HFF-Myc (cell line): ENCODE results near the gene VASP.

ENCODE experiments used
- DNase-seq: peaks from one replicate; pipeline ENCODE4 v3.0.0-alpha.2; 2011; ENCODE audit warnings: low read depth; ENCODE audit errors: extremely low read depth
- H3K4me3 ChIP-seq: replicated peaks from 2 replicates; pipeline ENCODE4 v1.5.1; 2011; ENCODE audit warnings: low read depth, mild to moderate bottlenecking, control low read depth, low read length
- TF ChIP-seq, protein P1 (sequence below): IDR thresholded peaks from 2 replicates; pipeline ENCODE4 v1.5.1; 2012; ENCODE audit warnings: mild to moderate bottlenecking, low read depth, low read length, control low read depth; ENCODE audit errors: missing control alignments

Gene VASP

DNA sequence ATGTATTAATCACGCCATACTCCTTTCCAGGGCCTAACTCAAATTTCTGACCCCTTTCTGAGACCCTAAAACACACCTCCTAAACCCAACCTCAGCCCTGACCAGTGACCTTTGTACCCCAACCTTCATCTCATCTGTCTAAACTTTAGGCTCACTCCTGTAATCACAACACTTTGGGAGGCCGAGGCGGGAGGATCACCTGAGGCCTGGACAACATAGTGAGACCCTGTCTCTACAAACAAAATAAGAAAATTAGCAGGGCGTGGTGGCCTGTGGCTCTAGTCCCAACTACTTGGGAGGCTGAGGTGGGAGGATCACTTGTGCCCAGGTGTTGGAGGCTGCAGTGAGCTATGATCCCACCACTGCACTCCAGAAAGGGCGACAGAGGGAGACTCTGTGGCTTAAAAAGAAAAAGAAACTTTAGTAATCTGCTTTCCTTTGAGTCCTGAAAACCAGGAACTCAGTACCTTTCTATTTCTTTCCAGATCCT lies 15.1 kb upstream of the VASP start:
- peak overlapping the region; percentile 52 for H3K4me3 ChIP-seq
- TF ChIP-seq, protein P1, sequence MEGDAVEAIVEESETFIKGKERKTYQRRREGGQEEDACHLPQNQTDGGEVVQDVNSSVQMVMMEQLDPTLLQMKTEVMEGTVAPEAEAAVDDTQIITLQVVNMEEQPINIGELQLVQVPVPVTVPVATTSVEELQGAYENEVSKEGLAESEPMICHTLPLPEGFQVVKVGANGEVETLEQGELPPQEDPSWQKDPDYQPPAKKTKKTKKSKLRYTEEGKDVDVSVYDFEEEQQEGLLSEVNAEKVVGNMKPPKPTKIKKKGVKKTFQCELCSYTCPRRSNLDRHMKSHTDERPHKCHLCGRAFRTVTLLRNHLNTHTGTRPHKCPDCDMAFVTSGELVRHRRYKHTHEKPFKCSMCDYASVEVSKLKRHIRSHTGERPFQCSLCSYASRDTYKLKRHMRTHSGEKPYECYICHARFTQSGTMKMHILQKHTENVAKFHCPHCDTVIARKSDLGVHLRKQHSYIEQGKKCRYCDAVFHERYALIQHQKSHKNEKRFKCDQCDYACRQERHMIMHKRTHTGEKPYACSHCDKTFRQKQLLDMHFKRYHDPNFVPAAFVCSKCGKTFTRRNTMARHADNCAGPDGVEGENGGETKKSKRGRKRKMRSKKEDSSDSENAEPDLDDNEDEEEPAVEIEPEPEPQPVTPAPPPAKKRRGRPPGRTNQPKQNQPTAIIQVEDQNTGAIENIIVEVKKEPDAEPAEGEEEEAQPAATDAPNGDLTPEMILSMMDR: no peak
- no peak for DNase-seq

- H3K4me3 ChIP-seq: peak overlapping the region; percentile 52
- DNase-seq: no peak
- TF ChIP-seq, protein P1: no peak
Measured at GRCh38 chr19:45492627-45493470, 14.4 kb upstream of the VASP start.

DNA sequence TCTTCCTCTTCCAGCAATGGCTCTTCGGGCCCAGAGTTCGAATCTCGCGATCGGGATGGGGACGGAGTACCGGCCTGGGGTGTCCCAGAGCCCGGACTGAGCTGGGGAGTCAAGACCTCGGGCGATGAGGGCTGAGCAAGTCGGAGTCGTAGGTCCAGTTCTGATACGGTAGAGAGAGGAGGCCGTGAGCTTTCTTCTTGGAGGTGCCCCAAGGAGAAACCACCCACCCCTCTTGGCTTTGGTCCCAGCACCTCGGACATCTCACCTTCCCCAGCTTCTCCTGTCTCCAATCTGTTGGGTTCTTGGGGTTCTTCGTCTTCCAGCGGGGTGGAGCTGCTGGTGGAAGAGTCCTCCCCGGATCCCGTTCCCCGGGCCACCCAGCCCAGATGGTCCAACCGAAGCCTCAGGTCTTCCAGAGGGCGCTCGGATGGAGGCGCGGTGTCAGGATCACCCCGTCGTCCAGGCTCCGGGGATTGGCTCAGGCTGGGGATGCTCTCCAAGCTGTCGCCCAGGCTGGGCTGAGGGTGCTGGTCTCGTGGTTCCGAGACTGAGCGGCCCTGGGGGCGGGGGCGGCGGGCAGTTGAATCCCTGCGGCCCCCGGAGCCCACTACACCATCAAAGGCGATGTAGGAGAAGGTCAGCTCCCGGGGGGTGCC lies 12.9 kb upstream of the VASP start:
- no peak for DNase-seq
- TF ChIP-seq, protein P1: no peak
- no peak overlapping the region for H3K4me3 ChIP-seq

GRCh38 chr19:45495178-45495577 lies 12.1 kb upstream of the VASP start:
- H3K4me3 ChIP-seq: no peak overlapping the region
- no peak for DNase-seq
- TF ChIP-seq, protein P1: no peak

- no peak for DNase-seq
- H3K4me3 ChIP-seq: peak overlapping the region; percentile 54
- TF ChIP-seq, protein P1: no peak
Measured at GRCh38 chr19:45496349-45496953, 10.8 kb upstream of the VASP start.

GRCh38 chr19:45497791-45498190 lies 9.5 kb upstream of the VASP start:
- TF ChIP-seq, protein P1: no peak
- H3K4me3 ChIP-seq: peak overlapping the region; percentile 22; the same call in 1 of the 2 replicates
- no peak for DNase-seq
